OCI-LY7 (cell line): Measurements from ENCODE around the gene RFX3. TPM values are rescaled to one million over a fixed set of nuclear protein-coding genes. Genes with fewer than 3 reads are reported as not detected.

Source experiments
- BruUV-seq: library from RNA; stranded (reverse); fragments of 400-500 nt; replicated peaks from 2 replicates; lab custom pipeline; 2021; lab: Mats Ljungman, UMichigan
- CTCF ChIA-PET: fragments of 300-600 bp; sonication (Branson Sonifier 250); formaldehyde crosslinking; loops from one replicate; lab custom pipeline; 2022; ENCODE audit warnings: antibody characterized with exemption; ENCODE audit not compliant: unreplicated experiment; lab: Charles Lee
- POLR2A ChIA-PET: fragments of 300-600 bp; sonication (Branson Sonifier 250); formaldehyde crosslinking; loops from one replicate; lab custom pipeline; 2022; ENCODE audit warnings: antibody characterized with exemption; lab: Charles Lee
- DNase-seq: peaks from one replicate; pipeline ENCODE4 v3.0.0-alpha.2; 2015; ENCODE audit warnings: low spot score
- H2AFZ ChIP-seq: fragments of 200-600 bp; sonication (generic), shearing (Covaris generic); 2 replicates; pipeline ENCODE4 v1.6.1; 2014; ENCODE audit warnings: mild to moderate bottlenecking, antibody characterized with exemption, low read length, moderate library complexity
- H3K27ac ChIP-seq: fragments of 200-600 bp; sonication (generic); 2 replicates; pipeline ENCODE4 v1.5.1; 2014; ENCODE audit warnings: mixed run types, low read depth, mild to moderate bottlenecking, moderate library complexity, low read length, inconsistent platforms; ENCODE audit not compliant: poor library complexity, severe bottlenecking
- H3K36me3 ChIP-seq: fragments of 200-600 bp; sonication (generic); 2 replicates; pipeline ENCODE4 v1.6.1; 2014; ENCODE audit warnings: mild to moderate bottlenecking, antibody characterized with exemption, low read length, moderate library complexity, mixed read lengths; ENCODE audit not compliant: insufficient read depth
- H3K4me1 ChIP-seq: fragments of 200-600 bp; sonication (generic); 2 replicates; pipeline ENCODE4 v1.5.1; 2014; ENCODE audit warnings: mild to moderate bottlenecking, low read length; ENCODE audit not compliant: insufficient read depth, poor library complexity, severe bottlenecking
- H3K4me2 ChIP-seq: fragments of 200-600 bp; sonication (generic); 2 replicates; pipeline ENCODE4 v1.6.1; 2014; ENCODE audit warnings: mild to moderate bottlenecking, low read length
- H3K4me3 ChIP-seq: fragments of 200-600 bp; sonication (generic); 2 replicates; pipeline ENCODE4 v1.5.1; 2014; ENCODE audit warnings: mild to moderate bottlenecking, low read depth, low read length; ENCODE audit not compliant: poor library complexity, severe bottlenecking
- H3K79me2 ChIP-seq: fragments of 200-600 bp; sonication (generic); 2 replicates; pipeline ENCODE4 v1.6.1; 2016; ENCODE audit warnings: low read depth, mild to moderate bottlenecking, low read length, moderate library complexity, mixed read lengths; ENCODE audit not compliant: insufficient read depth
- H3K9me2 ChIP-seq: fragments of 200-600 bp; sonication (generic); 2 replicates; pipeline ENCODE4 v1.6.1; 2016; ENCODE audit warnings: mild to moderate bottlenecking, low read length, mixed read lengths; ENCODE audit not compliant: insufficient read depth
- H3K9me3 ChIP-seq: fragments of 200-600 bp; sonication (generic); 2 replicates; pipeline ENCODE4 v1.6.1; 2014; ENCODE audit warnings: mild to moderate bottlenecking, mixed run types, low read length, mixed read lengths
- H4K20me1 ChIP-seq: fragments of 200-600 bp; sonication (generic); 2 replicates; pipeline ENCODE4 v1.6.1; 2014; ENCODE audit warnings: mild to moderate bottlenecking, antibody characterized with exemption, low read length, moderate library complexity, mixed read lengths; ENCODE audit not compliant: insufficient read depth
- CTCF ChIP-seq: fragments of 200-600 bp; sonication (generic); conservative IDR thresholded peaks from 2 replicates; pipeline ENCODE4 v1.5.1; 2014; ENCODE audit warnings: mild to moderate bottlenecking, antibody characterized with exemption, low read length, moderate library complexity, mixed read lengths
- EZH2phosphoT487 ChIP-seq: fragments of 200-600 bp; sonication (generic); IDR thresholded peaks from 2 replicates; pipeline ENCODE4 v1.6.1; 2018; ENCODE audit warnings: low read depth, borderline replicate concordance, mild to moderate bottlenecking, mixed run types, antibody characterized with exemption, low read length, moderate library complexity, mixed read lengths
- intact Hi-C: fragments of 100-400 bp; cut with micrococcal nuclease; formaldehyde crosslinking; loops from one replicate; pipeline ENCODE4 v1.10.0; 2022; ENCODE audit not compliant: unreplicated experiment
- total RNA-seq, 2 experiments: library from RNA; depleted of rRNA in 1 of 2; stranded (reverse); fragments of >200 nt in 1 of 2; shearing (Covaris generic) in 1 of 2; gene quantifications; 2 replicates each; pipeline ENCODE4 v1.2.3, GENCODE V29; 2014 to 2022

Gene RFX3
- total RNA-seq, 2 experiments from 2014 or later: 6.9 to 18.1 TPM

GRCh38 chr9:3506164-3506563, 19.6 kb downstream of the RFX3 start:
- no peaks in the 10 kb centered on the region for H4K20me1 ChIP-seq
- no peak overlapping the region for H2AFZ ChIP-seq
- peaks cover 4% of the 10 kb centered on the region; the same call in 1 of the 2 replicates for H3K36me3 ChIP-seq
- TF ChIP-seq CTCF (no peak), EZH2phosphoT487 (no peak)
- H3K4me3 ChIP-seq: no peak overlapping the region
- BruUV-seq: no TSS peak
- DNase-seq: no peak
- no peaks in the 10 kb centered on the region for H3K9me3 ChIP-seq
- intact Hi-C loops: loop anchor here (2.0 kb wide), 1 partner anchor 27 kb away; no protein-coding TSS in a partner anchor
- H3K4me2 ChIP-seq: no peak overlapping the region
- H3K4me1 ChIP-seq: peaks cover 42% of the 10 kb centered on the region
- POLR2A ChIA-PET: interaction anchor here (3.2 kb wide), 1 partner anchor 9 kb away, joined by 19 read pairs; no protein-coding TSS in a partner anchor
- no peak overlapping the region for H3K27ac ChIP-seq
- peaks cover 37% of the 10 kb centered on the region; the same call in 1 of the 2 replicates for H3K79me2 ChIP-seq
- no peaks in the 10 kb centered on the region for H3K9me2 ChIP-seq
- CTCF ChIA-PET: no interaction called here

- H3K4me2 ChIP-seq: no peak overlapping the region
- H3K79me2 ChIP-seq: peaks cover 8% of the 10 kb centered on the region; the same call in 1 of the 2 replicates
- intact Hi-C loops: no loop called here
- H3K9me3 ChIP-seq: no peaks in the 10 kb centered on the region
- DNase-seq: no peak
- H3K36me3 ChIP-seq: peaks cover 4% of the 10 kb centered on the region; the same call in 1 of the 2 replicates
- ChIA-PET POLR2A (interaction anchor here (0.6 to 1.1 kb wide), 4 partner anchors 10 to 25 kb away, joined by 3 to 4 read pairs (median 3); no protein-coding TSS in a partner anchor), CTCF (no interaction called here)
- H4K20me1 ChIP-seq: no peaks in the 10 kb centered on the region
- TF ChIP-seq EZH2phosphoT487 (no peak), CTCF (no peak)
- no peak overlapping the region for H2AFZ ChIP-seq
- peaks cover 8% of the 10 kb centered on the region for H3K4me1 ChIP-seq
- no peak overlapping the region for H3K27ac ChIP-seq
- H3K4me3 ChIP-seq: no peak overlapping the region
- no peaks in the 10 kb centered on the region for H3K9me2 ChIP-seq
- BruUV-seq: no TSS peak
Observed at GRCh38 chr9:3502560-3503398, 23.0 kb downstream of the RFX3 start.
